Ovary (tissue), 9 donors: ENCODE data around the gene CISD2. TPM values are rescaled to one million over a fixed set of nuclear protein-coding genes. Genes with fewer than 3 reads are reported as not detected.

Experiments
- DNase-seq, 5 donors: peaks; one replicate each; pipeline ENCODE4 v3.0.0-alpha.2; 2019 to 2020
- H3K27ac ChIP-seq, 2 donors: fragments of 200-600 bp; one replicate each; pipeline versions ENCODE4 v1.5.1 to v1.8.0; 2019 to 2022
- H3K27me3 ChIP-seq: fragments of 200-600 bp; one replicate; pipeline ENCODE4 v1.8.0; 2022
- H3K36me3 ChIP-seq: fragments of 200-600 bp; sonication (generic); one replicate; pipeline ENCODE4 v1.5.1; 2019
- H3K4me1 ChIP-seq: one replicate; pipeline ENCODE4 v1.8.1; 2013; ENCODE audit warnings: mild to moderate bottlenecking, moderate library complexity; ENCODE audit not compliant: insufficient read depth
- H3K4me3 ChIP-seq: fragments of 200-600 bp; sonication (generic); one replicate; pipeline ENCODE4 v1.5.1; 2017
- H3K9me3 ChIP-seq, 2 donors: fragments of 200-600 bp in 1 of 2; sonication (generic) in 1 of 2; one replicate each; pipeline versions ENCODE4 v1.5.1 to v1.8.1; 2013 to 2019; ENCODE audit warnings: mild to moderate bottlenecking in 1 of 2, moderate library complexity in 1 of 2
- EP300 ChIP-seq: sonication (generic); formaldehyde crosslinking; IDR thresholded peaks from one replicate; pipeline ENCODE4 v1.6.1; 2017; ENCODE audit warnings: antibody characterized with exemption
- POLR2A ChIP-seq: fragments of 450-650 bp; IDR thresholded peaks from one replicate; pipeline ENCODE4 v1.6.1; 2017; ENCODE audit warnings: antibody characterized with exemption, mild to moderate bottlenecking, moderate library complexity
- WGBS, 3 donors: extraction: QIAGEN DNeasy Blood & Tissue Kit in 1 of 3; methylation state at CpG; one replicate each; pipeline versions ENCODE4 v1.1.5 to v1.1.7; 2013 to 2017; 5-methylcytosine and 5-hydroxymethylcytosine counted together
- intact Hi-C, 4 donors: fragments of 100-400 bp; cut with DNase I; formaldehyde crosslinking; loops; one replicate each; pipeline versions ENCODE4 v1.11.0 to v1.15.1; 2022 to 2023
- polyA plus RNA-seq, 2 donors: library from polyadenylated mRNA; stranded (reverse); fragments of 200-250 nt in 1 of 2; fragments of 350-450 nt in 1 of 2; fragmentation: Illumina TruSeq in 1 of 2; extraction: RNeasy Lipid Tissue Mini Kit (QIAGEN cat#74804) in 1 of 2; gene quantifications; one replicate each; pipeline ENCODE4 v1.2.3, GENCODE V29; 2013 to 2014
- total RNA-seq, 7 donors: library from RNA; depleted of rRNA in 2 of 7; stranded (reverse); fragments of >200 nt in 2 of 7; fragmentation: NEBNext Ultra II Directional in 3 of 7; extraction: Animal tissue kit (Norgen Biotek cat#: 25700) in 3 of 7; gene quantifications; one replicate each; pipeline versions ENCODE4 v1.1.0 to v1.2.4, GENCODE V29; 2016 to 2023
- TF ChIP-seq, protein P1 (sequence below), 3 donors: fragments of 450-650 bp in 2 of 3; fragments of 200-600 bp in 1 of 3; IDR thresholded peaks; one replicate each; pipeline versions ENCODE4 v1.5.1 to v1.8.0; 2016 to 2022; ENCODE audit warnings: antibody characterized with exemption in 3 of 3, mild to moderate bottlenecking in 1 of 3
- donor health status: DM: no; HTN: no; CAD: no; lungs with moderate emphysema.
- donor health status: DM: no; HTN: no; CAD: no.
- donor health status: Bipolar disorder and iron deficiency.
- donor health status: DM: yes; HTN: yes; CAD: no.
- donor health status: DM: no; HTN: no; CAD: no.
- donor health status: DM: yes; HTN: yes; CAD: no.

CISD2 gene
- total and polyA plus RNA-seq, 9 donors = 7.9 to 27.1 (median 19.1) TPM

DNA sequence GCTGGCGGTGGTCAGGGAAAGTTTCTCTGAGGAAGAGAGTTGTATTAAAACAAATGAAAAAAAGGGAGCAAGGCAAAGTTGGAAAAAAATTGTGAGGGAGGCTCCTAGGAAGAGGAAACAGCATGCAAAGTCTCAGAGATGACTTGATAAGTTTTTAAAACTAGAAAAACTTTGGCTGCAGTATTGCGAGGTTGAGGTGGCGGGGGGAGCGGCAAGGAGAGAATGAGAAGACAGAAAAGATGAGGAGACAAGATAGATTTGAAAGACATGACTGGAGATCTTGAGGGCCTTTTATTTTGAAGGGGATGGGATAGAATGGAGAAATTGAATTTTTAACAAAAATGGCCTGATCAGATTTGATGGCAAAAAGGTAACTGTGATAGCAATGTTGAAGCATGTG, 36.7 kb upstream of the CISD2 start:
- Histone ChIP-seq H3K9me3 (no peaks in the 10 kb centered on the region), H3K4me3 (no peak overlapping the region), H3K27ac (no peak overlapping the region), H3K27me3 (no peaks in the 10 kb centered on the region), H3K36me3 (no peaks in the 10 kb centered on the region), H3K4me1 (no peaks in the 10 kb centered on the region)
- intact Hi-C loops = no loop called here
- 89 to 94% (median 92%) methylated on average over 4 of the region's 4 CpGs for WGBS, 3 donors
- TF ChIP-seq, protein P1, sequence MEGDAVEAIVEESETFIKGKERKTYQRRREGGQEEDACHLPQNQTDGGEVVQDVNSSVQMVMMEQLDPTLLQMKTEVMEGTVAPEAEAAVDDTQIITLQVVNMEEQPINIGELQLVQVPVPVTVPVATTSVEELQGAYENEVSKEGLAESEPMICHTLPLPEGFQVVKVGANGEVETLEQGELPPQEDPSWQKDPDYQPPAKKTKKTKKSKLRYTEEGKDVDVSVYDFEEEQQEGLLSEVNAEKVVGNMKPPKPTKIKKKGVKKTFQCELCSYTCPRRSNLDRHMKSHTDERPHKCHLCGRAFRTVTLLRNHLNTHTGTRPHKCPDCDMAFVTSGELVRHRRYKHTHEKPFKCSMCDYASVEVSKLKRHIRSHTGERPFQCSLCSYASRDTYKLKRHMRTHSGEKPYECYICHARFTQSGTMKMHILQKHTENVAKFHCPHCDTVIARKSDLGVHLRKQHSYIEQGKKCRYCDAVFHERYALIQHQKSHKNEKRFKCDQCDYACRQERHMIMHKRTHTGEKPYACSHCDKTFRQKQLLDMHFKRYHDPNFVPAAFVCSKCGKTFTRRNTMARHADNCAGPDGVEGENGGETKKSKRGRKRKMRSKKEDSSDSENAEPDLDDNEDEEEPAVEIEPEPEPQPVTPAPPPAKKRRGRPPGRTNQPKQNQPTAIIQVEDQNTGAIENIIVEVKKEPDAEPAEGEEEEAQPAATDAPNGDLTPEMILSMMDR (IDR thresholded peaks at IDR 0.05) = no peak
- TF ChIP-seq POLR2A (no peak), EP300 (no peak)
- no peak for DNase-seq

DNA sequence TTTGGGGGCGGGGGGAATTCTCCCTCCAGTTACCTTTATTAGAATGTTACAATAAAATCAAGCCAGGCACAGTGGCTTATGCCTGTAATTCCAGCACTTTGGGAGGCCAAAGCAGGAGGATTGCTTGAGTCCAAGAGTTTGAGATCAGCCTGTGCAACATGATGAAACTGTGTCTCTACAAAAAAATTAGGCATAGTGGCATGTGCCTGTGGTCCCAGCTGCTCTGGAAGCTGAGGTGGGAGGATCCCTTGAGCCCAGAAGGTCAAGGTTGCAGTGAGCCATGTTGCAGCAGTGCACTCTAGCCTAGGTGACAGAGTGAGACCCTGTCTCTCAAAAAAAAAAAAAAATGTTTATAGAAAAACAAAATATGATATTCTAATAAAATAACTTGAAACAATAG, 36.1 kb upstream of the CISD2 start:
- Histone ChIP-seq H3K9me3 (no peaks in the 10 kb centered on the region), H3K27me3 (no peaks in the 10 kb centered on the region), H3K4me3 (no peak overlapping the region), H3K4me1 (no peaks in the 10 kb centered on the region), H3K27ac (no peak overlapping the region), H3K36me3 (no peaks in the 10 kb centered on the region)
- 67 to 85% (median 71%) methylated on average over 1 of the region's 1 CpG for WGBS, 3 donors
- intact Hi-C loops = no loop called here
- TF ChIP-seq POLR2A (no peak), EP300 (no peak)
- TF ChIP-seq, protein P1 (IDR thresholded peaks at IDR 0.05) = no peak
- DNase-seq = no peak

DNA sequence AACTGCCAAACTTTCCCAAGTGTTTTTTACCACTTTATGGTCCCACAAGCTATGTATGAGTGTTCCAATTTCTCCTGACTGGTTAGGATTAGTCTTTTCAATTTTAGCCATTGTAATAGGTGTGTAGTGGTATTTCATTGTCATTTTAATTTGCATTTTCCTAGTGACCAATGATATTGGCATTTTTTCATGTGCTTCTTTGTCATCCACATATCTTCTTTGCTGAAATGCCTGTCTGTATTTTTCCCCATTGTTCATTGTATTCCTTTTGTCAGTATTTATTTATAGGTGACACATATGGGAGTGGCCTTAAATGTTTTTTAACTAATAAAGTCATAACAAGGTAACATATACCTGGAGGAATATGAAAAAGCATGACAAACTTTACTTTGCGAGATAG, 32.2 kb upstream of the CISD2 start:
- TF ChIP-seq EP300 (no peak), POLR2A (no peak)
- TF ChIP-seq, protein P1 (IDR thresholded peaks at IDR 0.05) = no peak
- no peak for DNase-seq
- Histone ChIP-seq H3K4me1 (no peaks in the 10 kb centered on the region), H3K36me3 (no peaks in the 10 kb centered on the region), H3K4me3 (no peak overlapping the region), H3K27ac (no peak overlapping the region), H3K27me3 (no peaks in the 10 kb centered on the region), H3K9me3 (no peaks in the 10 kb centered on the region)
- intact Hi-C loops = no loop called here
- WGBS, 3 donors = 100% methylated on average over 1 of the region's 1 CpG

DNA sequence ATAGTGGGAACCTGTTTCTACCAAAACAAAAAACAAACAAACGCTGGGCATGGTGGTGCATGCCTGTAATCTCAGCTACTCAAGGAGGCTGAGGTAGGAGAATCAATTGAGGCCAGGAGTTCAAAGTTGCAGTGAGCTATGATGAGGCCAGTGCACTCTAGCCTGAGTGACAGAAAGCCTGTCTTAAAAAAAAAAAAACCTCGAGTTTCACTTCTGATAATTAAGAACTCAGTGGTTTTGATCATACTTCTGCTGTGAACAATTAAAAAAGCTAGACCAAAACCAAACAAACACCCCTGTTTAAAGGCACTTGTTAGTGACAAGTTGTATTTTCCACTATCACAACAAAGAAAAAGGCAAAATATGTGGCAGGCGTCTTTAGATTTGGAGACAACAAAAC, 26.4 kb upstream of the CISD2 start:
- H3K4me1 ChIP-seq = no peaks in the 10 kb centered on the region
- H3K27me3 ChIP-seq = no peaks in the 10 kb centered on the region
- no peak for TF ChIP-seq POLR2A
- no peaks in the 10 kb centered on the region for H3K36me3 ChIP-seq
- 86 to 95% (median 89%) methylated on average over 3 of the region's 3 CpGs for WGBS, 3 donors
- no peak for DNase-seq
- intact Hi-C loops = no loop called here
- no peaks in the 10 kb centered on the region for H3K9me3 ChIP-seq
- H3K27ac ChIP-seq = no peak overlapping the region
- H3K4me3 ChIP-seq = no peak overlapping the region

DNA sequence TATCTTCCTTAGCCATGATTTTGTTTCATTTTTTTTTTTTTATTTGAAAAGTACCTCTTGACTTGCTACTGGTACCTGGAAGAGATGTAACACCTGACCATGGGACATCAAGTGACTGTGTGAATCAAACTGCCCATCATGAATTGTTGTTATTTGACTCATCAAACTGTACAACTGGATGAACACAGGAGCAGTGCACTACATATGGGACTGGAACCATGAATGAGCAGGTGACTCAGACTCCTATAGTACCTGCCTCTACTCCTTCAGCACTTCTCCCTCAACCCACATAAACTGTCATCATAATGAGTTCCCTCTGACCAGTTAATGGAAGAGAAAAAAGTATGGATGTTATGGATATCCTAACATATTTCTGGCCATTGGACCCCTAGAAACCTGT, 25.5 kb upstream of the CISD2 start:
- H3K4me3 ChIP-seq = no peak overlapping the region

More for the DNA sequence above, 25.5 kb upstream of the CISD2 start:
- no peak overlapping the region for H3K27ac ChIP-seq
- intact Hi-C loops = no loop called here
- DNase-seq = no peak
- H3K9me3 ChIP-seq = no peaks in the 10 kb centered on the region
- no peaks in the 10 kb centered on the region for H3K36me3 ChIP-seq
- TF ChIP-seq EP300 (no peak), POLR2A (no peak)
- TF ChIP-seq, protein P1 (IDR thresholded peaks at IDR 0.05) = no peak
- no peaks in the 10 kb centered on the region for H3K4me1 ChIP-seq
- no peaks in the 10 kb centered on the region for H3K27me3 ChIP-seq
